HL-60 (cell line): ENCODE results near the gene PBRM1.

Experiments
- CTCF ChIP-seq: IDR thresholded peaks from one replicate; pipeline ENCODE4 v1.5.1; 2011; ENCODE audit warnings: low read length, control low read depth, inconsistent platforms; ENCODE audit not compliant: insufficient read depth
- GABPA ChIP-seq: IDR thresholded peaks from 2 replicates; pipeline ENCODE4 v1.6.1; 2012; ENCODE audit warnings: low read depth
- POLR2AphosphoS5 ChIP-seq: IDR thresholded peaks from 2 replicates; pipeline ENCODE4 v1.6.1; 2012; ENCODE audit warnings: low read depth

- no peak for TF ChIP-seq GABPA
- TF ChIP-seq CTCF = no peak
- TF ChIP-seq POLR2AphosphoS5 = no peak
Observed at GRCh38 chr3:52623234-52623792, 62.4 kb downstream of the PBRM1 start.
